ENCODE data around the gene RANBP3.

The RANBP3 gene

GRCh38 chr19:5929625-5930024, 48.3 kb downstream of the RANBP3 start:
- no peak for DNase-seq (ENCODE audit: low read depth, low spot score)

GRCh38 chr19:5929179-5929578, 48.8 kb downstream of the RANBP3 start:
- DNase-seq (ENCODE audit: low read depth, low spot score): no peak

GRCh38 chr19:5927441-5927821, 50.5 kb downstream of the RANBP3 start:
- DNase-seq (ENCODE audit: low read depth, low spot score): no peak

GRCh38 chr19:5926641-5927440, 51.1 kb downstream of the RANBP3 start:
- peak; percentile 26 for DNase-seq (ENCODE audit: low read depth, low spot score)

- DNase-seq (ENCODE audit: low read depth, low spot score): no peak
These were observed 52.0 kb downstream of the RANBP3 start for GRCh38 chr19:5925830-5926427.

- no peak for DNase-seq (ENCODE audit: low read depth, low spot score)
These were observed 54.6 kb downstream of the RANBP3 start for GRCh38 chr19:5923356-5923755.

GRCh38 chr19:5922161-5922545, 55.8 kb downstream of the RANBP3 start:
- no peak for DNase-seq (ENCODE audit: low read depth, low spot score)

- DNase-seq (ENCODE audit: low read depth, low spot score): no peak
These were observed 56.3 kb downstream of the RANBP3 start for GRCh38 chr19:5921516-5922160.

- no peak for DNase-seq (ENCODE audit: low read depth, low spot score)
These were observed 59.4 kb downstream of the RANBP3 start for GRCh38 chr19:5918463-5919079.

GRCh38 chr19:5917431-5918107, 60.4 kb downstream of the RANBP3 start:
- DNase-seq (ENCODE audit: low read depth, low spot score): no peak

GRCh38 chr19:5916181-5916708, 61.7 kb downstream of the RANBP3 start:
- DNase-seq (ENCODE audit: low read depth, low spot score): no peak

- no peak for DNase-seq (ENCODE audit: low read depth, low spot score)
These were observed 62.2 kb downstream of the RANBP3 start for GRCh38 chr19:5915782-5916165.

- DNase-seq (ENCODE audit: low read depth, low spot score): no peak
These were observed 62.8 kb downstream of the RANBP3 start for GRCh38 chr19:5914946-5915781.

GRCh38 chr19:5914358-5914774, 63.6 kb downstream of the RANBP3 start:
- DNase-seq (ENCODE audit: low read depth, low spot score): no peak

- DNase-seq (ENCODE audit: low read depth, low spot score): peak; percentile 94
These were observed 64.1 kb downstream of the RANBP3 start, which contains the start of gene CAPS for GRCh38 chr19:5913739-5914357. TSS of gene CAPS (plus strand) at chr19:5914254. CDS start at chr19:5914407, 153 bp downstream.

- no peak for DNase-seq (ENCODE audit: low read depth, low spot score)
These were observed 66.6 kb downstream of the RANBP3 start for GRCh38 chr19:5911366-5911765.

GRCh38 chr19:5910638-5910907, 67.4 kb downstream of the RANBP3 start:
- DNase-seq (ENCODE audit: low read depth, low spot score): no peak

GRCh38 chr19:5908773-5909442, 69.0 kb downstream of the RANBP3 start:
- no peak for DNase-seq (ENCODE audit: low read depth, low spot score)

- DNase-seq (ENCODE audit: low read depth, low spot score): no peak
These were observed 70.7 kb downstream of the RANBP3 start for GRCh38 chr19:5907241-5907640.

All from astrocyte of the hippocampus (primary cell).